ENCODE results near the gene FCRL1. TPM values are rescaled to one million over a fixed set of nuclear protein-coding genes. Genes with fewer than 3 reads are reported as not detected.
A peak's percentile ranks its signal among the peaks of the same experiment; 100 is the strongest.

The FCRL1 gene
- polyA plus RNA-seq, 1 experiment, result not detected

GRCh38 chr1:157773493-157774350, 46.2 kb downstream of the FCRL1 start:
- H3K9me3 ChIP-seq (ENCODE audit: control insufficient read depth, insufficient read depth, low read length), result no peaks in the 10 kb centered on the region
- no peak overlapping the region for H3K4me3 ChIP-seq (ENCODE audit: low read depth, low read length)
- no peak for TF ChIP-seq CTCF (IDR thresholded peaks at IDR 0.05; ENCODE audit: low read depth, low read length)
- H3K27me3 ChIP-seq (ENCODE audit: control insufficient read depth, insufficient read depth, low read length), result no peaks in the 10 kb centered on the region
- DNase-seq (ENCODE audit: low read depth, low spot score), result no peak
- ChIA-PET POLR2A (no interaction called here), CTCF (interaction anchor here (1.1 kb wide), 1 partner anchor 15 kb away, joined by 3 read pairs; no protein-coding TSS in a partner anchor)
- no peak overlapping the region for H3K27ac ChIP-seq (ENCODE audit: low read depth, low read length)

GRCh38 chr1:157771661-157772425, 48.1 kb downstream of the FCRL1 start:
- H3K9me3 ChIP-seq (ENCODE audit: control insufficient read depth, insufficient read depth, low read length), result no peaks in the 10 kb centered on the region
- H3K27me3 ChIP-seq (ENCODE audit: control insufficient read depth, insufficient read depth, low read length), result no peaks in the 10 kb centered on the region
- no peak overlapping the region for H3K4me3 ChIP-seq (ENCODE audit: low read depth, low read length)
- TF ChIP-seq CTCF (IDR thresholded peaks at IDR 0.05; ENCODE audit: low read depth, low read length), result no peak
- ChIA-PET POLR2A (no interaction called here), CTCF (no interaction called here)
- DNase-seq (ENCODE audit: low read depth, low spot score), result no peak
- H3K27ac ChIP-seq (ENCODE audit: low read depth, low read length), result no peak overlapping the region

GRCh38 chr1:157770442-157771043, 49.4 kb downstream of the FCRL1 start:
- no peak for DNase-seq (ENCODE audit: low read depth, low spot score)
- H3K27me3 ChIP-seq (ENCODE audit: control insufficient read depth, insufficient read depth, low read length), result no peaks in the 10 kb centered on the region
- ChIA-PET POLR2A (no interaction called here), CTCF (interaction anchor here (0.6 kb wide), 1 partner anchor 354 kb away, joined by 3 read pairs; no protein-coding TSS in a partner anchor)
- no peak overlapping the region for H3K27ac ChIP-seq (ENCODE audit: low read depth, low read length)
- no peaks in the 10 kb centered on the region for H3K9me3 ChIP-seq (ENCODE audit: control insufficient read depth, insufficient read depth, low read length)
- H3K4me3 ChIP-seq (ENCODE audit: low read depth, low read length), result no peak overlapping the region
- TF ChIP-seq CTCF (IDR thresholded peaks at IDR 0.05; ENCODE audit: low read depth, low read length), result peak; percentile 29; the same call in 1 of the 2 replicates

- no peak for DNase-seq (ENCODE audit: low read depth, low spot score)
- TF ChIP-seq CTCF (IDR thresholded peaks at IDR 0.05; ENCODE audit: low read depth, low read length), result no peak
- Histone ChIP-seq H3K27ac (ENCODE audit: low read depth, low read length) (no peak overlapping the region), H3K4me3 (ENCODE audit: low read depth, low read length) (no peak overlapping the region), H3K9me3 (ENCODE audit: control insufficient read depth, insufficient read depth, low read length) (no peaks in the 10 kb centered on the region), H3K27me3 (ENCODE audit: control insufficient read depth, insufficient read depth, low read length) (no peaks in the 10 kb centered on the region)
- ChIA-PET CTCF (interaction anchor here (2.1 kb wide), 1 partner anchor 358 kb away, joined by 6 read pairs; no protein-coding TSS in a partner anchor), POLR2A (no interaction called here)
Measured at GRCh38 chr1:157766792-157767191, 53.1 kb downstream of the FCRL1 start.
